NCI-H345 (cell line): ENCODE data around the gene EXD3.
"Not testable (repeated sequence)": the region's sequence is repeated elsewhere in the genome, so short reads cannot be mapped to it uniquely, and the experiment has no call there.

ENCODE experiments used
- DNase-seq: peaks from one replicate; lab custom pipeline; 2025; lab: John Stamatoyannopoulos, UW

EXD3 gene

GRCh38 chr9:137379761-137380161 lies 43.2 kb downstream of the EXD3 start:
- no peak for DNase-seq

- not testable (repeated sequence) for DNase-seq
Measured at GRCh38 chr9:137378688-137379410, 44.1 kb downstream of the EXD3 start.

- DNase-seq = no peak
Measured at GRCh38 chr9:137376386-137376785, 46.6 kb downstream of the EXD3 start.

DNA sequence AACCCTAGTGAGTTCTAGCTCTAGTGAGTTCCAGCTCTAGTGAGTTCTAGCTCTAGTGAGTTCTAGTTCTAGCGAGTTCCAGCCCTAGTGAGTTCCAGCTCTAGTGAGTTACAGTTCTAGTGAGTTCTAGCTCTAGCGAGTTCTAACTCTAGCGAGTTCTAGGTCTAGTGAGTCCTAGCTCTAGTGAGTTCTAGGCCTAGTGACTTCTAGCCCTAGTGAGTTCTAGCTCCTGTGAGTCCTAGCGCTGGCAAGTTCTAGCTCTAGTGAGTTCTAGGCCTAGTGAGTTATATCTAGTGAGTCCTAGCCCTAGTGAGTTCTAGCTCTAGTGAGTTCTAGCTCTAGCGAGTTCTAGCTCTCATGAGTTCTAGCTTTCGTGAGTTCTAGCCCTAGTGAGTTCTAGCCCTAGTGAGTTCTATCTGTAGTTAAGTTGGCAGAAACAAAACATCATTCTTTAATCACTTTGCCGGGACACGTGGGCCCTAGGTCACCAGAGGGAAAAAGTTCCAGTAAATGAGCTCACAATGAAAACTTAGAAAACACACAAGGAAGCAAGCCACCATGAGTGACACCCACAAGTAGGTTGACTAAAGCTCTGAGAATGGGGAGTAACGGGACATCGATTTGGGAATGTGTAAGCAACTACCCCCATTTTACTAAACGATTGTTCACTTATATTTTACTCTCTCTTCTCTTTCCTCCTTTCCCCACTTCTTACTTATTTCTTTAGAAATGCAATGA lies 47.5 kb downstream of the EXD3 start:
- no peak for DNase-seq

GRCh38 chr9:137374131-137374845 lies 48.7 kb downstream of the EXD3 start:
- DNase-seq = no peak

DNA sequence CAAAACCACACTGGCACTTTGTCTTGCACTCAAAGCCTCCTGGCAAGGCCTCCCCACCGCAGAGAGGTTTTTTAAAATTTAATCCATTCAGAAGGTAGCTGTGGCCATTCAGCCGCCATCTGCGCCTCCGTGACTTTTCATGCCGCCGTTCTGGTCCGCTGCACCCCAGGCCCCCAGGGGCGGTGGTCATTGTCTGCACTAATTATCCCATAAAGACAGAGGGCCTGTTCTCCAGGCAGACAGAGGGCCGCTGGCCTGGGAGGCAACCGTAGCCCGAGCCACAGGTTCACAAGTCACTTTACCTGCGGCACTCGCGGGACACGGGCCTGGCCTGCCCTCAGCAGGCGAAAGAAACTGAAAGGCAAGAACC lies 49.4 kb downstream of the EXD3 start:
- DNase-seq = no peak

DNA sequence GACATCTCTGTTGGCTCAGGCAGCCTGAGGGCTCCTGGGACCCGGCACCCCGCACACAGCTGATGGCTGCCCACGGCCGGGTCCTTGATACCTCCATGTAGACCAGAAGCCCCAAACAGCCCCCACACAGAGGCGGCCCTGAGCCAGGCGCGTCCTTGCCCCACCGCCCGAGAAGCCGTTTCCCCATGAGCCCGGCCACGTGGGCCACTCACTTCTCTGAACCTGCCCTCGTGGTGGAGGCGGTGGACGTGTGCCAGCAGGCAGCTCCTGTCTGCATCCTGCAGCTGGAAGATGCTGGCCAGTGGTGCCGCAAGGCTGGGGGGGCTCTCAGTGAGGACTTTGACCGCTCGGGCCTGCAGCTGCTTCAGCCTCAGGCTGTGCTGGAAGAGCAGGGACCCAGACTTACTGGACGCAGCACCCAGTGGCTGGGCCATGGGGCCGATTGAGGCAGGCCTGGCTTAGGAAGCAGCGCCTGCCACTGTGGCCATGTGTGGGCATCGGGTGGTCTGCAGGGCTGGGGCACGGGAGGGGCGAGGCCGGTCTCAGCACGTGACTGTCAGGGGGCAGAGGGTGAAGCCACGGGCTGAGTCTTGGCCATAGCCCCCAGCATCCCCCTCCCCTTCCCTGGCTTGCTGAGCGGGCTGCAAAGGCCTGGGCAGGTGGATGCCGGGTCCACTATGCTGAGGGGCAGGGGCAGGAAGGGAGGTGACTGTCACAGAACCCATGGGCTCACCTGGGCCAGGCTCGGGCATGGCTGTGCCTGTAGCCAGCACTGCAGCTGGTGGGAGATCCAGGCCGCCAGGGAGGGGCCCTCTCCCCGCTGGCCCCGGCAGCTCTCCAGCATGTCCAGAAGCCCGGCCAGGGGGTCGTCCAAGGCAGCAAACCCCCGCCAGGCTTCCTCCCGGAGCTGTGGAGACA lies 50.0 kb downstream of the EXD3 start:
- no peak for DNase-seq

DNA sequence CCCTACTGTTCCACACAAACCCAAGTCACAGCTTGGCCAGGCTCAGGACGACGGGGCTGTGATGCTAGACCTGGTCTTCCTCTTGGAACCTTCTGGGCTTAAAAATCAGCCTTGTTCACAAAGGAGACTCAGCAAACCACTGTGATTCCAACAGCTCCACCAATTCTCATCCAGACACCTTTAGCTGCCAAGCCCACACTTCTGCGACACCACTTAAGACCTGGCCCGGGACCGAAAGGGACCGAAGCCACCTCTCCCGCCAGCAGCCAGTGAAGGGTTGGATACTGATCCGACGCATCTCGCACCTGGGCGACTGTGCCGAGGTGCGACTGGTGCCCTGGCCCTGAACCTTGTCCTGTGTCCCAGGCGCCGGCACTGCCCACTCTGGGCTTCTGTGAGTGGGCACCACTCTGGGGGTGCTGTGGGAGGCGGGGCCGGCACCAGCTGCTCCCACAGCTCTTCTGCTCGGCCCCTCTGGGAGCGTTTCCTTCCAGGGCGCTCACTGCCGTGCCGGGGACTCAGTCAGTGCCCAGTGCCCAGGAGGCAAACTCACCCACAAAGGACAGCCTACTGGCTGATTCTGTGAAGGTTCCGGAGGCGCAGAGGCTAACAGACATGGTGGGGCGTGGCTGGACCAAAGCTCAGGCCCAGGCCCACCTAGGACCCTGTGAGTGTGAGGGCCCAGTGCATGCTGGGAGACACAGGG lies 50.9 kb downstream of the EXD3 start:
- no peak for DNase-seq

DNA sequence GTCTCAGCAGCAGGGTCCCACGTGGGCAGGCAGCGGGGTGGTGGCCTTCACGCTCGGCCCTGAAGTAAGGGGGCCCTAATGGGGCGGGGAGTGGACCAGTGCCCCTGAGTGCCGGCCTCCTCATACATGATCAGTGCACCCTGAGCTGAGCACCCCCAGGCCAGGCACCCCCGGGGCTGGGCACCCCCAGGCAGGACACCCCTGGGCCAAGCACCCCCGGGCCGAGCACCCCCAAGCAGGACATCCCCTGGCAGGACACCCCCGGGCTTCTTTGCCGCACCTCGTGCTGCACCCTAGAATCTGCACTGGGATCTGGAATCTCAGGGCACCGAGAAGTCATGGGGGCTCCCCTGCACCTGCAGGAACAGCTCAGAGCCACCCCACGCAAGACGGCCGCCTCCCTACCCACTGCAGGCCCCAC lies 51.4 kb downstream of the EXD3 start:
- no peak for DNase-seq

GRCh38 chr9:137370865-137371520 lies 52.0 kb downstream of the EXD3 start:
- no peak for DNase-seq

- no peak for DNase-seq
Measured at GRCh38 chr9:137369911-137370764, 52.8 kb downstream of the EXD3 start.

- DNase-seq = no peak
Measured at GRCh38 chr9:137369061-137369787, 53.7 kb downstream of the EXD3 start.

- DNase-seq = no peak
Measured at GRCh38 chr9:137368431-137369035, 54.4 kb downstream of the EXD3 start.

DNA sequence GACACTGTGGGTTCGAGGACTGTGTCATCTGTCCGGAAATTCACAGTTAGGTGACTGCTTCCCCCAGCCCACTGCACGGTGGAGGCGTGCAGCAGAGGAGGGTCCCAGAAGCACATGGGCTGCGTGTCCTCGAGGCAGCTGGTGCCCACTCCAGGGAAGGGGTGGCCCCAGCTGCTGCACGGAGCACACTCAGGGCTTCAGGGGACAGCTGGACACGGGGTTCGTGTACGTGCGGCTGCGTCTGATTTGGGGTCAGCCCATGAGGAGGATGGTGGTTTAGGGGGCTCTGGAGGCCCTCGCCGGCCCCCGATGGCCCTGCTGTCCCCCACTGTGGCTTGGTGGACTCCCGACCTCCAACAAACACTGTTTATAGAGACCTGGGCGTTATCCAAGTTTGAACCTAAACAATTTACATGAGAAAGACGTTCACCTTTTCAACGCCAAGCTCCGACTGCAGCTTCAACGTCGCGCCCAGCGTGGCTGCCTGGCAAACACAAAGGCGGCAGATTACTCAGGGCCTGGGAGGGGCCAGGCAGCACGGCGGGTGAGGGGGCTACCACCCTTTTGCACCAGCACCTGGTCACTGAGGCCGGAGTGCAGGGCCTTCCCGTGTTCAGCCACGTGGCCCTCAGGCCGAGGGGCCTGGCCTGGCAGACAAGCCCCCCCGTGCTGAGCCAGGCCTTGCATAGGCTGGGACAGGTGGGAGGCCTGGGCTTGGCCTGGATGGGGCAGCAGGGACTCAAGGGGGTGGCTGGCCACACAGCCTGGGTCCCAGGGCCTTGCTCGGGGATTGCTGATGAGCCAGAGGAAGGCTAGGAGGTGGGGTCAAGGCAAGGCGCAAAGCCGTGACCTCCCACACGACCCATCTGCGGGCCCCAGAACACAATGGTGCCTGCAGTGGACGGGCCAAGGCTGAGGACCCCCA lies 55.2 kb downstream of the EXD3 start:
- no peak for DNase-seq

DNA sequence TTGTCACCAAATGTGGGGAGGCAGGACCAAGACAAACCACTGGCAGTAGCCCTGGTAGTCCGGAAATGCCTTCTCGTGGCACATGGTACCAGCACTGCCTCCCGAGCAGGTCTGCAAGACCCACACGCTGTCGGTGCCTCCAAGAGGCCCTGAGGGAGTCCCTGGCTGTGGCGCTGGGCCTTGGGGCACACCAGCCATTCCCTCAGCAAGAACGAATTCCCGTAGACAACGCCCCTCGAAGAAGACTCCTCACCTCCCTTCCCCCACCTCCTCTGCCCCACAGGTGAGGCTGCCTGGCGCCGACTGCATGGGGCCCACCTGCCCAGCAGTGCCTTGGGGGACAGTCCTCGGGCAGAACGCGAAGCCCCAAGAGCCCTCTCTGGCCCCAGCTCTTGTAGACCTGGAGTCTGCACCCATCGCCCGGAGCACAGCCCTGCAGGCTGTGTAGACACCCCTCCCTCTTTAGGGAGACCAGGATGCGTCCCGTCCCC lies 56.0 kb downstream of the EXD3 start:
- no peak for DNase-seq

- no peak for DNase-seq
Measured at GRCh38 chr9:137366445-137366810, 56.5 kb downstream of the EXD3 start.
